CD14-positive monocyte (primary cell): ENCODE measurements around the gene FNDC7. TPM values are rescaled to one million over a fixed set of nuclear protein-coding genes. Genes with fewer than 3 reads are reported as not detected.

ENCODE experiments used
- DNase-seq, 3 donors: peaks; one replicate each; pipeline ENCODE4 v3.0.0-alpha.2; 2011 to 2022
- H2AFZ ChIP-seq: 2 replicates; pipeline ENCODE4 v1.6.0; 2012; ENCODE audit warnings: mild to moderate bottlenecking, low read depth, low read length, inconsistent platforms; ENCODE audit not compliant: insufficient read depth, poor library complexity, severe bottlenecking
- H3K27ac ChIP-seq, 2 donors: 1 replicate in 1 of 2; 2 replicates in 1 of 2; pipeline ENCODE4 v1.5.1; 2012 to 2013; ENCODE audit warnings: low read length in 2 of 2, control low read depth in 1 of 2, inconsistent platforms in 1 of 2, low read depth in 1 of 2, mild to moderate bottlenecking in 1 of 2
- H3K27me3 ChIP-seq, 2 donors: one replicate each; pipeline versions ENCODE4 v1.6.0 to v1.6.1; 2011 to 2013; ENCODE audit warnings: low read length in 2 of 2; ENCODE audit not compliant: control insufficient read depth in 2 of 2, insufficient read depth in 2 of 2
- H3K36me3 ChIP-seq, 2 donors: replicated peaks in 1 of 2; 1 replicate in 1 of 2; 2 replicates in 1 of 2; pipeline versions ENCODE4 v1.5.1 to v1.6.1; 2012 to 2013; ENCODE audit warnings: low read length in 2 of 2, control low read depth in 1 of 2, inconsistent platforms in 1 of 2, mild to moderate bottlenecking in 1 of 2; ENCODE audit not compliant: insufficient read depth in 2 of 2, control insufficient read depth in 1 of 2
- H3K4me1 ChIP-seq, 2 donors: 1 replicate in 1 of 2; 2 replicates in 1 of 2; pipeline versions ENCODE4 v1.5.1 to v1.6.1; 2012 to 2013; ENCODE audit warnings: low read length in 2 of 2, control low read depth in 1 of 2, inconsistent platforms in 1 of 2, mild to moderate bottlenecking in 1 of 2, moderate library complexity in 1 of 2; ENCODE audit not compliant: insufficient read depth in 2 of 2, control insufficient read depth in 1 of 2
- H3K4me2 ChIP-seq: replicated peaks from 2 replicates; pipeline ENCODE3; 2012; ENCODE audit warnings: low read length, moderate library complexity, mild to moderate bottlenecking; ENCODE audit not compliant: poor library complexity, severe bottlenecking; ENCODE audit errors: extremely low read depth
- H3K4me3 ChIP-seq, 3 experiments: fragments of 200-600 bp in 1 of 3; sonication (generic) in 1 of 3; replicated peaks in 1 of 3; 1 replicate in 2 of 3; 2 replicates in 1 of 3; pipeline ENCODE4 v1.5.1; 2011 to 2013; ENCODE audit warnings: low read length in 3 of 3, mild to moderate bottlenecking in 3 of 3, control low read depth in 2 of 3, low read depth in 2 of 3, inconsistent platforms in 1 of 3, moderate library complexity in 1 of 3
- H3K79me2 ChIP-seq: 2 replicates; pipeline ENCODE4 v1.6.0; 2012; ENCODE audit warnings: mild to moderate bottlenecking, control low read depth, inconsistent platforms, low read length, moderate library complexity; ENCODE audit not compliant: insufficient read depth
- H3K9ac ChIP-seq: 2 replicates; pipeline ENCODE4 v1.6.0; 2017; ENCODE audit warnings: low read length, mild to moderate bottlenecking; ENCODE audit not compliant: insufficient read depth, poor library complexity, severe bottlenecking
- H3K9me3 ChIP-seq, 2 donors: replicated peaks in 1 of 2; 1 replicate in 1 of 2; 2 replicates in 1 of 2; pipeline versions ENCODE4 v1.5.1 to v1.6.1; 2012 to 2013; ENCODE audit warnings: low read length in 2 of 2, control low read depth in 1 of 2; ENCODE audit not compliant: control insufficient read depth in 1 of 2, insufficient read depth in 1 of 2
- H4K20me1 ChIP-seq: 2 replicates; pipeline ENCODE4 v1.6.0; 2012; ENCODE audit warnings: mild to moderate bottlenecking, low read length, control low read depth, moderate library complexity; ENCODE audit not compliant: insufficient read depth
- H3K27ac Mint-ChIP-seq, 7 donors: one replicate each; pipeline ENCODE4 v1.8.0; 2020; ENCODE audit warnings: mild to moderate bottlenecking in 7 of 7, mixed read lengths in 7 of 7, moderate library complexity in 6 of 7, inconsistent platforms in 2 of 7
- H3K27me3 Mint-ChIP-seq, 3 donors: one replicate each; pipeline ENCODE4 v1.8.0; 2021 to 2022; ENCODE audit warnings: low read depth in 3 of 3, mild to moderate bottlenecking in 3 of 3, mixed read lengths in 3 of 3, moderate library complexity in 3 of 3, inconsistent platforms in 1 of 3
- H3K36me3 Mint-ChIP-seq, 2 donors: one replicate each; pipeline ENCODE4 v1.8.0; 2020; ENCODE audit warnings: mixed read lengths in 2 of 2, inconsistent platforms in 1 of 2, mild to moderate bottlenecking in 1 of 2
- H3K4me1 Mint-ChIP-seq: one replicate; pipeline ENCODE4 v1.8.0; 2020; ENCODE audit warnings: mild to moderate bottlenecking, mixed read lengths
- H3K4me3 Mint-ChIP-seq, 2 donors: one replicate each; pipeline ENCODE4 v1.8.0; 2020; ENCODE audit warnings: mild to moderate bottlenecking in 2 of 2, mixed read lengths in 2 of 2, moderate library complexity in 1 of 2
- H3K9me3 Mint-ChIP-seq, 7 donors: one replicate each; pipeline ENCODE4 v1.8.0; 2020 to 2022; ENCODE audit warnings: mixed read lengths in 7 of 7, mild to moderate bottlenecking in 6 of 7, moderate library complexity in 6 of 7, inconsistent platforms in 2 of 7
- CTCF ChIP-seq: fragments of 200-600 bp; IDR thresholded peaks from one replicate; pipeline ENCODE4 v1.8.0; 2022; ENCODE audit warnings: antibody characterized with exemption, mild to moderate bottlenecking
- WGBS: methylation state at CpG from one replicate; pipeline ENCODE4 v1.1.5; 2013; ENCODE audit warnings: missing lambda C conversion rate; ENCODE audit not compliant: insufficient coverage; 5-methylcytosine and 5-hydroxymethylcytosine counted together
- intact Hi-C, 2 donors: fragments of 100-400 bp; cut with micrococcal nuclease; formaldehyde crosslinking; loops; one replicate each; pipeline versions ENCODE4 v1.15.0 to v1.15.1; 2023
- polyA plus RNA-seq, 3 donors: library from polyadenylated mRNA; depleted of rRNA in 1 of 3; unstranded in 2 of 3; stranded (reverse) in 1 of 3; fragments of 300-500 nt in 2 of 3; fragments of >200 nt in 1 of 3; fragmentation: Illumina TruSeq in 2 of 3; gene quantifications; 1 replicate in 2 of 3; 2 replicates in 1 of 3; pipeline ENCODE4 v1.2.3, GENCODE V29; 2012 to 2021

The FNDC7 gene
- polyA plus RNA-seq, 3 donors, result 0.07 TPM; not detected in 2

- peak overlapping the region in 1 of 2 donors; percentile 9 for H3K27ac ChIP-seq
- peaks cover 19 to 27% of the 10 kb centered on the region in 2 donors for H3K4me1 ChIP-seq
- no peak overlapping the region for H2AFZ ChIP-seq
- peaks cover 16% of the 10 kb centered on the region for H4K20me1 ChIP-seq
- Mint-ChIP-seq H3K4me3 (no peak overlapping the region), H3K36me3 (peaks cover 31 to 33% of the 10 kb centered on the region in 2 donors), H3K4me1 (peaks cover 39% of the 10 kb centered on the region), H3K9me3 (peaks cover 0 to 2% (median 0%) of the 10 kb centered on the region in 7 donors), H3K27me3 (peaks cover 0 to 4% (median 3%) of the 10 kb centered on the region in 3 donors), H3K27ac (peak overlapping the region in 5 of 7 donors; percentile 46 to 88 (median 69))
- no peak overlapping the region for H3K4me3 ChIP-seq
- H3K79me2 ChIP-seq, result peaks cover 4% of the 10 kb centered on the region
- no peak for TF ChIP-seq CTCF
- intact Hi-C loops, result no loop called here
- H3K36me3 ChIP-seq, result peaks cover 14 to 29% of the 10 kb centered on the region in 2 donors
- WGBS, result no CpG with 5 or more reads among the region's 6 CpGs
- H3K9ac ChIP-seq, result no peak overlapping the region
- no peaks in the 10 kb centered on the region for H3K9me3 ChIP-seq
- no peak overlapping the region for H3K4me2 ChIP-seq
- H3K27me3 ChIP-seq, result no peaks in the 10 kb centered on the region
- DNase-seq, result peak; percentile 21 to 66 (median 44)
Observed at GRCh38 chr1:108703939-108704338, 8.8 kb upstream of the FNDC7 start.

- no peak for TF ChIP-seq CTCF
- H3K9ac ChIP-seq, result no peak overlapping the region
- H3K36me3 ChIP-seq, result peaks cover 9 to 23% of the 10 kb centered on the region in 2 donors
- Mint-ChIP-seq H3K4me1 (peaks cover 33% of the 10 kb centered on the region), H3K9me3 (peaks cover 0 to 2% (median 0%) of the 10 kb centered on the region in 7 donors), H3K36me3 (peaks cover 25 to 28% of the 10 kb centered on the region in 2 donors), H3K27me3 (peaks cover 0 to 6% (median 3%) of the 10 kb centered on the region in 3 donors), H3K4me3 (no peak overlapping the region), H3K27ac (peak overlapping the region in 1 of 7 donors; percentile 61)
- peaks cover 13 to 21% of the 10 kb centered on the region in 2 donors for H3K4me1 ChIP-seq
- no peaks in the 10 kb centered on the region for H3K27me3 ChIP-seq
- no peak overlapping the region for H3K4me2 ChIP-seq
- 88% methylated on average over 1 of the region's 2 CpGs for WGBS
- DNase-seq, result peak in 1 of 3 donors; percentile 43
- no peak overlapping the region for H2AFZ ChIP-seq
- no peak overlapping the region for H3K4me3 ChIP-seq
- intact Hi-C loops, result no loop called here
- no peaks in the 10 kb centered on the region for H3K9me3 ChIP-seq
- H3K27ac ChIP-seq, result no peak overlapping the region
- peaks cover 4% of the 10 kb centered on the region for H3K79me2 ChIP-seq
- H4K20me1 ChIP-seq, result peaks cover 12% of the 10 kb centered on the region
Observed at GRCh38 chr1:108704496-108704895, 8.2 kb upstream of the FNDC7 start.
